ENCODE data around the gene ORAI3. TPM values are rescaled to one million over a fixed set of nuclear protein-coding genes. Genes with fewer than 3 reads are reported as not detected.
A peak's percentile ranks its signal among the peaks of the same experiment; 100 is the strongest.

Gene ORAI3
- total and polyA plus RNA-seq, 2 of the 13 experiments (the other 11 are each of a cell fraction or from before 2014, with no cell fraction given): 11.4 to 32.0 TPM

- TF ChIP-seq NCOR1 (IDR thresholded peaks at IDR 0.05; ENCODE audit: borderline replicate concordance, low read length) (no peak), HMG20B (CRISPR knock-in tag; conservative IDR thresholded peaks at IDR 0.05) (peak; percentile 71; the same call in 1 of the 2 replicates), ARID4A (CRISPR knock-in tag; IDR thresholded peaks at IDR 0.05; ENCODE audit: borderline replicate concordance) (peak; percentile 94), SETDB1 (CRISPR knock-in tag; IDR thresholded peaks at IDR 0.05; ENCODE audit: borderline replicate concordance) (no peak), NRL (CRISPR knock-in tag; IDR thresholded peaks at IDR 0.05; ENCODE audit: borderline replicate concordance) (no peak; the same call in 1 of the 2 replicates), LCORL (IDR thresholded peaks at IDR 0.05) (no peak), LCORL (CRISPR knock-in tag; IDR thresholded peaks at IDR 0.05) (peak; percentile 96), ZNF800 (CRISPR knock-in tag; IDR thresholded peaks at IDR 0.05) (peak; percentile 52; the same call in 1 of the 2 replicates), ZNF543 (CRISPR knock-in tag; IDR thresholded peaks at IDR 0.05) (peak; percentile 71; the same call in 1 of the 2 replicates), CHD4 (IDR thresholded peaks at IDR 0.05; ENCODE audit: borderline replicate concordance, low read length) (no peak), THRA (CRISPR knock-in tag; IDR thresholded peaks at IDR 0.05; ENCODE audit: borderline replicate concordance) (peak; percentile 91; the same call in 1 of the 2 replicates), ZNF142 (CRISPR knock-in tag; IDR thresholded peaks at IDR 0.05) (peak; percentile 64; the same call in 1 of the 2 replicates), MLX (CRISPR knock-in tag; IDR thresholded peaks at IDR 0.05) (peak; percentile 53; the same call in 1 of the 2 replicates)
These were observed 1.0 kb downstream of the ORAI3 start (continued) for GRCh38 chr16:30949650-30950515.
